Fibroblast of lung (primary cell): ENCODE results near the gene MAMLD1. TPM values are rescaled to one million over a fixed set of nuclear protein-coding genes. Genes with fewer than 3 reads are reported as not detected.

Source experiments
- DNase-seq, 2 donors: peaks; one replicate each; pipeline versions ENCODE4 v3.0.0 to v3.0.0-alpha.2; 2010; ENCODE audit warnings: low read depth in 2 of 2
- H2AFZ ChIP-seq: 2 replicates; pipeline ENCODE4 v1.5.1; 2012; ENCODE audit warnings: low read length, control low read depth, inconsistent platforms
- H3K27ac ChIP-seq: 2 replicates; pipeline ENCODE4 v1.5.1; 2011; ENCODE audit warnings: low read length, control low read depth; ENCODE audit not compliant: insufficient read depth
- H3K27me3 ChIP-seq: 2 replicates; pipeline ENCODE4 v1.5.1; 2011; ENCODE audit warnings: mild to moderate bottlenecking, low read length; ENCODE audit not compliant: control insufficient read depth, insufficient read depth
- H3K36me3 ChIP-seq: 2 replicates; pipeline ENCODE4 v1.5.1; 2011; ENCODE audit warnings: low read length; ENCODE audit not compliant: control insufficient read depth, insufficient read depth
- H3K4me1 ChIP-seq: 2 replicates; pipeline ENCODE4 v1.5.1; 2011; ENCODE audit warnings: low read length; ENCODE audit not compliant: control insufficient read depth, insufficient read depth; ENCODE audit errors: extremely low read depth
- H3K4me2 ChIP-seq: 2 replicates; pipeline ENCODE4 v1.5.1; 2011; ENCODE audit warnings: low read length, control low read depth; ENCODE audit not compliant: insufficient read depth; ENCODE audit errors: extremely low read depth
- H3K4me3 ChIP-seq, 4 experiments: fragments of 200-600 bp in 1 of 4; sonication (generic) in 1 of 4; replicated peaks in 1 of 4; 2 replicates each; pipeline ENCODE4 v1.5.1; 2011 to 2016; ENCODE audit warnings: low read length in 4 of 4, low read depth in 3 of 4, mild to moderate bottlenecking in 3 of 4, control low read depth in 2 of 4, inconsistent platforms in 1 of 4, mixed read lengths in 1 of 4; ENCODE audit not compliant: insufficient read depth in 1 of 4; ENCODE audit errors: control extremely low read depth in 1 of 4
- H3K79me2 ChIP-seq: 2 replicates; pipeline ENCODE4 v1.5.1; 2012; ENCODE audit warnings: mild to moderate bottlenecking, low read length, inconsistent platforms; ENCODE audit not compliant: control insufficient read depth, insufficient read depth
- H3K9ac ChIP-seq: 2 replicates; pipeline ENCODE4 v1.5.1; 2011; ENCODE audit warnings: mild to moderate bottlenecking, low read length, control low read depth; ENCODE audit not compliant: insufficient read depth
- H3K9me3 ChIP-seq: 2 replicates; pipeline ENCODE4 v1.5.1; 2012; ENCODE audit warnings: low read depth, low read length; ENCODE audit not compliant: control insufficient read depth, insufficient read depth
- H4K20me1 ChIP-seq: 2 replicates; pipeline ENCODE4 v1.5.1; 2011; ENCODE audit warnings: low read length; ENCODE audit not compliant: control insufficient read depth, insufficient read depth; ENCODE audit errors: extremely low read depth
- CTCF ChIP-seq, 2 donors: IDR thresholded peaks in 1 of 2; conservative IDR thresholded peaks in 1 of 2; 1 replicate in 1 of 2; 2 replicates in 1 of 2; pipeline ENCODE4 v1.5.1; 2011 to 2012; ENCODE audit warnings: low read length in 2 of 2, control low read depth in 1 of 2, inconsistent platforms in 1 of 2, low read depth in 1 of 2, mild to moderate bottlenecking in 1 of 2
- EZH2 ChIP-seq: IDR thresholded peaks from 2 replicates; pipeline ENCODE4 v1.5.1; 2012; ENCODE audit warnings: low read length, control low read depth, mild to moderate bottlenecking; ENCODE audit errors: missing control alignments
- polyA plus RNA-seq, 2 donors: library from polyadenylated mRNA; depleted of rRNA in 1 of 2; stranded (reverse) in 1 of 2; unstranded in 1 of 2; fragments of >200 nt; gene quantifications; 2 replicates each; pipeline ENCODE4 v1.2.1, GENCODE V29; 2011 to 2012; ENCODE audit warnings: missing spikeins in 1 of 2
- total RNA-seq: library from RNA; depleted of rRNA; stranded (reverse); fragments of >200 nt; gene quantifications from 2 replicates; pipeline ENCODE4 v1.2.1, GENCODE V29; 2014

The MAMLD1 gene
- total and polyA plus RNA-seq, 2 donors (not counting 1 experiment from before 2014, with no cell fraction given): 3.6 to 15.5 TPM

- H2AFZ ChIP-seq: no peak overlapping the region
- no peak overlapping the region for H3K27ac ChIP-seq
- TF ChIP-seq EZH2: no peak
- no peak for TF ChIP-seq CTCF (conservative IDR thresholded peaks at IDR 0.05 in 1 of 2, IDR thresholded peaks at IDR 0.05 in 1 of 2; ENCODE audit: low read depth in 1 of 2, low read length in 2 of 2)
- no peak for DNase-seq
- no peaks in the 10 kb centered on the region for H3K9me3 ChIP-seq
- no peaks in the 10 kb centered on the region for H4K20me1 ChIP-seq
- no peak overlapping the region for H3K9ac ChIP-seq
- no peaks in the 10 kb centered on the region for H3K36me3 ChIP-seq
- H3K4me3 ChIP-seq: no peak overlapping the region
- no peaks in the 10 kb centered on the region for H3K27me3 ChIP-seq
- no peaks in the 10 kb centered on the region for H3K79me2 ChIP-seq
- H3K4me1 ChIP-seq: no peaks in the 10 kb centered on the region
- H3K4me2 ChIP-seq: no peak overlapping the region
Measured at GRCh38 chrX:150499240-150499639, 136.1 kb downstream of the MAMLD1 start.

- TF ChIP-seq CTCF (conservative IDR thresholded peaks at IDR 0.05 in 1 of 2, IDR thresholded peaks at IDR 0.05 in 1 of 2; ENCODE audit: low read depth in 1 of 2, low read length in 2 of 2) (no peak), EZH2 (no peak)
- no peak overlapping the region for H3K27ac ChIP-seq
- no peak overlapping the region for H3K9ac ChIP-seq
- H3K4me1 ChIP-seq: no peaks in the 10 kb centered on the region
- no peak overlapping the region for H2AFZ ChIP-seq
- DNase-seq: no peak
- H4K20me1 ChIP-seq: no peaks in the 10 kb centered on the region
- H3K4me3 ChIP-seq: no peak overlapping the region
- no peaks in the 10 kb centered on the region for H3K79me2 ChIP-seq
- no peaks in the 10 kb centered on the region for H3K9me3 ChIP-seq
- no peak overlapping the region for H3K4me2 ChIP-seq
- no peaks in the 10 kb centered on the region for H3K36me3 ChIP-seq
- no peaks in the 10 kb centered on the region for H3K27me3 ChIP-seq
Measured at GRCh38 chrX:150502091-150502490, 139.0 kb downstream of the MAMLD1 start.

GRCh38 chrX:150502979-150503897 is 140.1 kb downstream of the MAMLD1 start:
- H3K27ac ChIP-seq: no peak overlapping the region

More at GRCh38 chrX:150502979-150503897, 140.1 kb downstream of the MAMLD1 start:
- Histone ChIP-seq H3K4me2 (no peak overlapping the region), H3K9me3 (no peaks in the 10 kb centered on the region), H3K4me3 (no peak overlapping the region), H3K4me1 (peaks cover 3% of the 10 kb centered on the region), H3K36me3 (peaks cover 1% of the 10 kb centered on the region), H3K79me2 (no peaks in the 10 kb centered on the region), H3K27me3 (no peaks in the 10 kb centered on the region), H3K9ac (no peak overlapping the region), H4K20me1 (no peaks in the 10 kb centered on the region), H2AFZ (no peak overlapping the region)
- no peak for DNase-seq
- TF ChIP-seq CTCF (conservative IDR thresholded peaks at IDR 0.05 in 1 of 2, IDR thresholded peaks at IDR 0.05 in 1 of 2; ENCODE audit: low read depth in 1 of 2, low read length in 2 of 2): no peak
- no peak for TF ChIP-seq EZH2
